Glutamatergic neuron (in vitro differentiated cells): ENCODE results near the gene ACTL6B. TPM values are rescaled to one million over a fixed set of nuclear protein-coding genes. Genes with fewer than 3 reads are reported as not detected.
"Not testable (repeated sequence)": the region's sequence is repeated elsewhere in the genome, so short reads cannot be mapped to it uniquely, and the experiment has no call there.

Experiments
- DNase-seq: peaks from one replicate; pipeline ENCODE4 v3.0.0; 2022
- H3K27ac Mint-ChIP-seq: one replicate; pipeline ENCODE4 v1.8.0; 2020; ENCODE audit warnings: mild to moderate bottlenecking, mixed read lengths, inconsistent platforms; ENCODE audit not compliant: unreplicated experiment
- H3K27me3 Mint-ChIP-seq: one replicate; pipeline ENCODE4 v1.8.0; 2020; ENCODE audit warnings: mild to moderate bottlenecking, moderate library complexity, mixed read lengths, inconsistent platforms; ENCODE audit not compliant: unreplicated experiment
- H3K36me3 Mint-ChIP-seq: one replicate; pipeline ENCODE4 v1.8.0; 2020; ENCODE audit warnings: mild to moderate bottlenecking, mixed read lengths, inconsistent platforms; ENCODE audit not compliant: unreplicated experiment
- H3K4me1 Mint-ChIP-seq: one replicate; pipeline ENCODE4 v1.8.0; 2020; ENCODE audit warnings: mild to moderate bottlenecking, low read depth, mixed read lengths, inconsistent platforms; ENCODE audit not compliant: unreplicated experiment
- H3K4me3 Mint-ChIP-seq: one replicate; pipeline ENCODE4 v1.8.0; 2020; ENCODE audit warnings: mild to moderate bottlenecking, mixed read lengths, inconsistent platforms; ENCODE audit not compliant: unreplicated experiment
- H3K9me3 Mint-ChIP-seq: one replicate; pipeline ENCODE4 v1.8.0; 2020; ENCODE audit warnings: mild to moderate bottlenecking, moderate library complexity, mixed read lengths, inconsistent platforms; ENCODE audit not compliant: unreplicated experiment
- CTCF ChIP-seq: fragments of 200-600 bp; sonication (generic); IDR thresholded peaks from one replicate; pipeline ENCODE4 v1.5.0; 2021; ENCODE audit not compliant: partially characterized antibody, unreplicated experiment
- long read RNA-seq: library from polyadenylated mRNA; unstranded; transcript quantifications from one replicate; pipeline ENCODE4 v2.0.0, GENCODE V29; 2020; ENCODE audit not compliant: unreplicated experiment
- total RNA-seq: library from RNA; stranded (reverse); fragmentation: NEBNext Ultra II Directional; extraction: Animal tissue kit (Norgen Biotek cat#: 25700); gene quantifications from one replicate; pipeline ENCODE4 v1.2.1, GENCODE V29; 2021; ENCODE audit not compliant: unreplicated experiment

ACTL6B gene
- 95.2 TPM for total RNA-seq
- long read RNA-seq, transcript ACTL6B-201 (14 exons, 1,537 nt): major isoform, 31 of 58 reads
- long read RNA-seq, partial matches to known transcripts: 14 of 58 reads
- long read RNA-seq, other reads (novel, unspliced or antisense): 9 of 58 reads

DNA sequence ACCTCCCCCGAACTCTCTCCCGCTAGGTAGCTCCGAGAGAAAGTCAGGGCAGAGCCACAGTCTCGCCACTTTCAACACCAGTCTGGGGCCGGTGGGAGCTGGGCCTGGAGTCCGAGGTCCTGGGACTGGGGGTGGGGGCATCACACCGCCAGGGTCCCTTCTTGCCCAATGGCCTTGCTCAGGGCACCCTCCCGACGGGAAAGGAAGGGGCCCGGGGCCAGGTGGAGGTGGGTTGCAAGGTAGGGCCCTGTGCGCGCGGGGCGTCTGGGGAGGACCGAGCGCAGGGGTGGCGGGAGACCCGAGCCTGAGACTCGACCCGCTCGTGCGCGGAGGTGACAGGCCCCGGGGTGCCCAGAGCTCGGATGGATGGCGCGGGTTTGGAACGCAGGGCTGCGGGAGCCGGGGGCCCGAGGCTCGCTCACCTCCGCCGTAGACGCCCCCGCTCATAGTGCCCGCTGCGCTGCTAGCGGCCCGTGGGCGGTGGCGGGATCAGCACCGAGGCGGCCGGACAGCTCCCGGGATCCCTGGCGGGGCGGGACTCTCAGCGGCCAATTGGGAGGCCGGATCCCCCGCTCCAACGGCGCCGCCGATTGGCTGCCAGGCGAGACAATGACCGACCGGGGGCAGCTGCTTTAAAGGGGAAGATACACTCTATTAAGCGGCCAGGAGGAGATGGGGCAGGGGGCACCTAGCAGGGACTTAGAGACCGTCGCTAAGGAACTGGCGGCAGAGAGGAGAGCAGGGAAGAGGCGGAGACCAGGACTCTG is at the start of gene ACTL6B:
TSS of gene ACTL6B (minus strand) at position 541 of the 767 bp plus-strand sequence. CDS start at position 447, 94 bp downstream.
- Mint-ChIP-seq H3K36me3 (no peaks in the 10 kb centered on the region), H3K27ac (peak within 1 kb of the TSS; percentile 83), H3K4me3 (peak within 1 kb of the TSS; percentile 88), H3K4me1 (peaks cover 2% of the 10 kb centered on the region), H3K27me3 (peaks cover 11% of the 10 kb centered on the region), H3K9me3 (peaks cover 5% of the 10 kb centered on the region)
- TF ChIP-seq CTCF: no peak
- peak; percentile 93 for DNase-seq

GRCh38 chr7:100705320-100705752 is 49.1 kb upstream of the ACTL6B start:
- no peaks in the 10 kb centered on the region for H3K9me3 Mint-ChIP-seq
- no peaks in the 10 kb centered on the region for H3K36me3 Mint-ChIP-seq
- peak overlapping the region; percentile 96 for H3K4me3 Mint-ChIP-seq
- H3K4me1 Mint-ChIP-seq: peaks cover 6% of the 10 kb centered on the region
- DNase-seq: peak; percentile 94
- peak; percentile 99 for TF ChIP-seq CTCF
- H3K27me3 Mint-ChIP-seq: peaks cover 2% of the 10 kb centered on the region
- H3K27ac Mint-ChIP-seq: peak overlapping the region; percentile 17

DNA sequence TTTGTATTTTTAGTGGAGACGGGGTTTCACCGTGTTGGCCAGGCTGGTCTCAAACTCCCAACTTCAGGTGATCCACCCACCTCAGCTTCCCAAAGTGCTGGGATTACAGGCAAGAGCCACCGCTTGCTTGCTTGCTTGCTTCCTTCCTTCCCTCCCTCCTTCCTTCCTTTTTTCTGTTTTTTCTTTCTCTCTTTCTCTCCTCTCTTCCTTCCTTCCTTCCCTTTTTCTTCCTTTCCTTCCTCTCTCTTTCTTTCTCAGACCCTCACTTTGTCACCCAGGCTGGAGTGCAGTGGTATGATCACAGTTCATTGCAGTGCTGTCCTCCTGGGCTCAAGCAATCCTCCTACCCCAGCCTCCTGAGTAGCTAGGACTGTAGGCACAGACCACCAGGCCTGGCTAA is 44.8 kb upstream of the ACTL6B start:
- not testable (repeated sequence) for H3K27me3 Mint-ChIP-seq, H3K4me1 Mint-ChIP-seq, H3K4me3 Mint-ChIP-seq, H3K27ac Mint-ChIP-seq, H3K36me3 Mint-ChIP-seq, DNase-seq, H3K9me3 Mint-ChIP-seq

DNA sequence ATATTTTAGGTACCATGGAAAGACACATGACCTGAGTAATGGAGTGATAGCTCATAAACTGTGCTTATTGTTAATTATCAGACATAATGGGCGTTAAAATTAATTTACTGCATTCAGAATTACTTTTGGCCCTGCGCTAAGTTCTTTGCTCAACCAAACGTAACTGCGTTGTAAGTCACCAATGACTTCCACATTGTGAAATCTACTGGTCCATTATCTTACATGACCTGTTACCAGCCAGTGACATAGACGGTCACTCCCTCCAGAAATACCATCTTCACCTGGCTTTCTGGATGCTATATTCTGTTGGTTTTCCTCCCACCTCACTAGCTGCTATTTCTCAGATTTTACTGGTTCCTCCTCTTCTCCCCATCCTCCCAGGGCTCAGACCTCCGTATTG is 42.8 kb upstream of the ACTL6B start:
- H3K36me3 Mint-ChIP-seq: no peaks in the 10 kb centered on the region

DNA sequence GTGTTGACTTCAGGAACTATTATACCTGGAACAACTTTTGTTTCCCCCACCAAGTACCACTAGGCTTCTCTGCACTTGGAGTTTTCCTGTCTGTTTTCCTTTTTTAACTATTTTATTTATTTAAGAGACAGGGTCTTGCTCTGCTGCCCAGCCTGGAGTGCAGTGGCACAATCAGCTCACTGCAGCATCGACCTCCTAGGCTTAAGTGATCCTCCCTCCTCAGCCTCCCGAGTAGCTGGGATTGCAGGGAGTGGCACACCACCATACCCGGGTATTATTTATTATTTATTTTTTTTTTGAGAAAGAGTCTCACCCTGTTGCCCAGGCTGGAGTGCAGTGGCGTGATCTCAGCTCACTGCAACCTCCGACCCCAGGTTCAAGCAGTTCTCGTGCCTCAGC is 39.9 kb upstream of the ACTL6B start:
- Mint-ChIP-seq H3K9me3 (peaks cover 14% of the 10 kb centered on the region), H3K36me3 (no peaks in the 10 kb centered on the region), H3K27me3 (peaks cover 15% of the 10 kb centered on the region), H3K4me3 (no peak overlapping the region), H3K4me1 (peaks cover 15% of the 10 kb centered on the region), H3K27ac (no peak overlapping the region)
- DNase-seq: no peak
- TF ChIP-seq CTCF: no peak

More for the DNA sequence above, 42.8 kb upstream of the ACTL6B start:
- no peak overlapping the region for H3K4me3 Mint-ChIP-seq
- H3K27ac Mint-ChIP-seq: no peak overlapping the region
- TF ChIP-seq CTCF: no peak
- H3K9me3 Mint-ChIP-seq: peaks cover 7% of the 10 kb centered on the region
- H3K27me3 Mint-ChIP-seq: peaks cover 9% of the 10 kb centered on the region
- DNase-seq: no peak
- no peaks in the 10 kb centered on the region for H3K4me1 Mint-ChIP-seq
